K562 (cell line): ENCODE results near the gene AMBRA1. TPM values are rescaled to one million over a fixed set of nuclear protein-coding genes. Genes with fewer than 3 reads are reported as not detected.

Experiments
- ARID1B ChIP-seq: fragments of 450-650 bp; IDR thresholded peaks from 2 replicates; pipeline ENCODE4 v1.6.1; 2016; ENCODE audit warnings: antibody characterized with exemption, mild to moderate bottlenecking, inconsistent platforms
- BHLHE40 ChIP-seq: IDR thresholded peaks from 2 replicates; pipeline ENCODE4 v1.6.1; 2011; ENCODE audit warnings: low read length, improper control_type of control experiment
- CLOCK ChIP-seq: fragments of 250-450 bp; sonication (Bioruptor Pico); IDR thresholded peaks from 2 replicates; pipeline ENCODE4 v1.4.0; 2020; ENCODE audit warnings: mild to moderate bottlenecking, moderate library complexity, borderline replicate concordance
- DIDO1 ChIP-seq: fragments of 450-650 bp; IDR thresholded peaks from 2 replicates; pipeline ENCODE4 v1.6.1; 2016; ENCODE audit warnings: low read depth, missing biosample characterization, missing genetic modification characterization
- ETV5 ChIP-seq: sonication (generic); formaldehyde crosslinking; IDR thresholded peaks from 2 replicates; pipeline ENCODE4 v1.4.0; 2020; ENCODE audit warnings: low read depth, mild to moderate bottlenecking, missing genetic modification reagents
- FOXJ2 ChIP-seq: fragments of 200-800 bp; sonication (Bioruptor generic); IDR thresholded peaks from 2 replicates; pipeline ENCODE4 v1.6.1; 2016; ENCODE audit warnings: missing genetic modification characterization, missing compliant biosample characterization
- GATAD2A ChIP-seq: fragments of 450-650 bp; IDR thresholded peaks from 2 replicates; pipeline ENCODE4 v1.6.1; 2017
- GTF2B ChIP-seq: IDR thresholded peaks from 2 replicates; pipeline ENCODE4 v1.6.1; 2011; ENCODE audit not compliant: insufficient read length; ENCODE audit errors: extremely low read depth
- HES1 ChIP-seq: fragments of 450-650 bp; IDR thresholded peaks from 2 replicates; pipeline ENCODE4 v1.6.1; 2016; ENCODE audit warnings: low read depth, mild to moderate bottlenecking, moderate library complexity
- MCM2 ChIP-seq: fragments of 450-650 bp; IDR thresholded peaks from 2 replicates; pipeline ENCODE4 v1.6.1; 2017; ENCODE audit warnings: low read depth, mild to moderate bottlenecking
- MCM3 ChIP-seq: fragments of 450-650 bp; IDR thresholded peaks from 2 replicates; pipeline ENCODE4 v1.6.1; 2016
- NELFE ChIP-seq: IDR thresholded peaks from 2 replicates; pipeline ENCODE4 v1.6.1; 2011; ENCODE audit warnings: mild to moderate bottlenecking; ENCODE audit not compliant: insufficient read depth, insufficient read length
- POLR2A ChIP-seq: fragments of 450-650 bp; conservative IDR thresholded peaks from 2 replicates; pipeline ENCODE4 v1.6.1; 2016
- RB1 ChIP-seq: fragments of 450-650 bp; IDR thresholded peaks from 2 replicates; pipeline ENCODE4 v1.6.1; 2017; ENCODE audit warnings: low read depth, mild to moderate bottlenecking
- SUPT5H ChIP-seq: fragments of 450-650 bp; IDR thresholded peaks from 2 replicates; pipeline ENCODE4 v1.6.1; 2016
- TAF1 ChIP-seq: IDR thresholded peaks from 2 replicates; pipeline ENCODE4 v1.6.1; 2011; ENCODE audit warnings: mild to moderate bottlenecking, low read length, moderate library complexity; ENCODE audit not compliant: insufficient read depth, control insufficient read depth, severe bottlenecking; ENCODE audit errors: extremely low read depth
- ZC3H4 ChIP-seq: sonication (generic); formaldehyde crosslinking; IDR thresholded peaks from 2 replicates; pipeline ENCODE4 v1.9.0; 2021; ENCODE audit warnings: missing genetic modification reagents, borderline replicate concordance
- ZKSCAN3 ChIP-seq: fragments of 250-450 bp; sonication (Bioruptor Pico); IDR thresholded peaks from 2 replicates; pipeline ENCODE4 v1.4.0; 2020
- ZNF24 ChIP-seq: fragments of 450-650 bp; IDR thresholded peaks from 2 replicates; pipeline ENCODE4 v1.6.1; 2016
- ZNF507 ChIP-seq: conservative IDR thresholded peaks from 2 replicates; pipeline ENCODE4 v1.6.1; 2017; ENCODE audit warnings: missing genetic modification characterization, missing compliant biosample characterization
- ZNF79 ChIP-seq: fragments of 250-450 bp; sonication (Bioruptor Pico); IDR thresholded peaks from 2 replicates; pipeline ENCODE4 v1.4.0; 2020; ENCODE audit warnings: low read depth, mild to moderate bottlenecking, moderate library complexity
- polyA plus RNA-seq, 8 experiments: library from polyadenylated mRNA; depleted of rRNA in 4 of 8; stranded (reverse) in 5 of 8; unstranded in 3 of 8; fragments of >200 nt; fragmentation: Nextera tagmentation in 2 of 8; fragmentation: Illumina TruSeq in 1 of 8; extraction: Ambion mirVana in 2 of 8; extraction: Trizol in 1 of 8; gene quantifications; 2 replicates each; pipeline versions ENCODE4 v1.2.1 to v1.2.3, GENCODE V29; 2011 to 2014; ENCODE audit warnings: inconsistent platforms in 1 of 8, missing spikeins in 1 of 8
- total RNA-seq, 7 experiments: library from RNA; depleted of rRNA in 6 of 7; stranded (reverse); fragments of >200 nt in 6 of 7; fragmentation: Illumina TruSeq in 2 of 7; extraction: Trizol in 2 of 7; gene quantifications; 2 replicates each; pipeline versions ENCODE4 v1.2.1 to v1.2.3, GENCODE V29; 2011 to 2021; ENCODE audit warnings: low replicate concordance in 1 of 7
- TF ChIP-seq, protein P1 (sequence below): fragments of 450-650 bp; formaldehyde crosslinking; IDR thresholded peaks from 2 replicates; pipeline ENCODE4 v1.4.0; 2020; ENCODE audit warnings: mild to moderate bottlenecking, moderate library complexity

AMBRA1 gene
- total and polyA plus RNA-seq, 9 of the 15 experiments (the other 6 are each of a cell fraction or from before 2014, with no cell fraction given), result 0.15 to 24.5 (median 13.0) TPM

GRCh38 chr11:46367244-46367915 is 226.4 kb downstream of the AMBRA1 start (continued):
- TF ChIP-seq DIDO1 (no peak), ZNF24 (no peak), GTF2B (no peak), ZKSCAN3 (no peak), MCM3 (no peak), ZC3H4 (no peak), SUPT5H (no peak), ARID1B (no peak), CLOCK (CRISPR knock-in tag) (no peak), BHLHE40 (no peak), MCM2 (no peak), ETV5 (no peak), GATAD2A (no peak), POLR2A (no peak), ZNF79 (CRISPR knock-in tag) (no peak), FOXJ2 (tag) (no peak), TAF1 (no peak), HES1 (no peak), NELFE (no peak), RB1 (peak; percentile 79), ZNF507 (no peak)
- TF ChIP-seq, protein P1, sequence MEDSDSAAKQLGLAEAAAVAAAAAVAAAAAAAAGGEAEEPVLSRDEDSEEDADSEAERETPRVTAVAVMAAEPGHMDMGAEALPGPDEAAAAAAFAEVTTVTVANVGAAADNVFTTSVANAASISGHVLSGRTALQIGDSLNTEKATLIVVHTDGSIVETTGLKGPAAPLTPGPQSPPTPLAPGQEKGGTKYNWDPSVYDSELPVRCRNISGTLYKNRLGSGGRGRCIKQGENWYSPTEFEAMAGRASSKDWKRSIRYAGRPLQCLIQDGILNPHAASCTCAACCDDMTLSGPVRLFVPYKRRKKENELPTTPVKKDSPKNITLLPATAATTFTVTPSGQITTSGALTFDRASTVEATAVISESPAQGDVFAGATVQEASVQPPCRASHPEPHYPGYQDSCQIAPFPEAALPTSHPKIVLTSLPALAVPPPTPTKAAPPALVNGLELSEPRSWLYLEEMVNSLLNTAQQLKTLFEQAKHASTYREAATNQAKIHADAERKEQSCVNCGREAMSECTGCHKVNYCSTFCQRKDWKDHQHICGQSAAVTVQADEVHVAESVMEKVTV, result no peak
